ENCODE data around the gene OVOL3.
A peak's percentile ranks its signal among the peaks of the same experiment; 100 is the strongest.

DNA sequence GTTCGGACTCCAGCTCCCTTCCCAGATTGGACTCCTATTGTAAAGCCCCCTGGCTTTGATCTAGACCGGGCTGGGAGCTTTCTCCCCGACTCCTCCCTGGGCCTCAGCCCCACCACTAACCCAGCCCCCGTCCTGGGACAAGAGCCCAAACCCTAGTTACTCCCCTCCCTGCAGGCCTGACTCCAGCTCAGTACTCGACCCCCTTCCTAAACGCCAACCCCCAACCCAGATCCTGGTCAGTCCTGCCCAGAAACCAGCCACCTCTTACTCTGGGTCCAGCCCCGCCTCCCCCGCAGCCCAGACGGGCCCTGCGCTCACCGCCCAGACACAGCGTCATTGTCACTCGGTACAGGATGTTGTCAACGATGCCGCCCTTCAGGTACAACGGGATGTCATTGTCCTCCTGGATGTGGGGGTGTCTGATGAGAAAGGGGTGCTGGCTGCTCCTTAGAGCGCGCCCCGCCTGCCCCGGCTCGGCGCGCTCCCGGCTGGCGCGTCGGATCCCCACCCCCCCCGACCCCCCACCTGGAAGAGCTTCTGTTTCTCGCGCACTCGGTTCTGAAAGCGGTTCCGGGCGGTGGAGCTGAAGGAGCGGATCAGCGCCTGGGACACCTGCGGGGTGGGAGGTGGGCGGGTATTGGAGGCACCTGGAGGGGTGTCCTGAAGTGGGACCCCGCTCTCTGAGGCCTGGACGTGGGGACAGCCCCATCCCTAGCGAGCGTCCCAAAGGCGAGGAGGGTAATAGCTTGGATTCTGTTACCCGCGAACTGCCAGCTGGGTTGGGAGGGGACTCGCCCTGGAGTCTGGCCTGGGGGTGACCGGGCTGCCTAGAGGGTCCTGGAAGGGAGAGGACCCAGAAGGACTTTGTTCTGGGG, 40.4 kb downstream of the OVOL3 start:
- TF ChIP-seq CTCF (IDR thresholded peaks at IDR 0.05) (no peak), POLR2A (IDR thresholded peaks at IDR 0.05) (peak in 1 of 3 donors; percentile 23)
